OCI-LY1 (cell line): Measurements from ENCODE around the gene MCTP1.

Experiments used
- CTCF ChIP-seq: fragments of 200-600 bp; sonication (generic), shearing (Covaris generic); IDR thresholded peaks from 2 replicates; pipeline ENCODE4 v1.5.1; 2017; ENCODE audit warnings: mild to moderate bottlenecking, antibody characterized with exemption, low read length, moderate library complexity, mixed read lengths
- EZH2 ChIP-seq: fragments of 200-600 bp; sonication (generic), shearing (Covaris generic); IDR thresholded peaks from 2 replicates; pipeline ENCODE4 v1.8.0; 2017; ENCODE audit warnings: borderline replicate concordance, mixed run types, mild to moderate bottlenecking, antibody characterized with exemption, low read length, moderate library complexity, mixed read lengths

GRCh38 chr5:95035891-95036685 lies 248.8 kb downstream of the MCTP1 start:
- TF ChIP-seq CTCF (no peak), EZH2 (no peak)
